ENCODE measurements around the gene SCUBE3.

The SCUBE3 gene

GRCh38 chr6:35214869-35215664 is 1.3 kb downstream of the SCUBE3 start:
- DNase-seq, result no peak

- DNase-seq, result no peak
Observed at GRCh38 chr6:35215665-35216411, 2.1 kb downstream of the SCUBE3 start.

GRCh38 chr6:35216412-35216732 is 2.6 kb downstream of the SCUBE3 start:
- no peak for DNase-seq

- DNase-seq, result no peak
Observed at GRCh38 chr6:35216851-35217811, 3.4 kb downstream of the SCUBE3 start.

- DNase-seq, result no peak
Observed at GRCh38 chr6:35218021-35218420, 4.3 kb downstream of the SCUBE3 start.

GRCh38 chr6:35218456-35218855 is 4.7 kb downstream of the SCUBE3 start:
- DNase-seq, result no peak

GRCh38 chr6:35219683-35220326 is 6.0 kb downstream of the SCUBE3 start:
- no peak for DNase-seq

- DNase-seq, result no peak
Observed at GRCh38 chr6:35220711-35221110, 7.0 kb downstream of the SCUBE3 start.

GRCh38 chr6:35223396-35223795 is 9.6 kb downstream of the SCUBE3 start:
- DNase-seq, result no peak

GRCh38 chr6:35224720-35225119 is 11.0 kb downstream of the SCUBE3 start:
- no peak for DNase-seq

- DNase-seq, result no peak
Observed at GRCh38 chr6:35228481-35228880, 14.7 kb downstream of the SCUBE3 start.

- DNase-seq, result no peak
Observed at GRCh38 chr6:35229304-35229703, 15.5 kb downstream of the SCUBE3 start.

GRCh38 chr6:35230498-35230897 is 16.7 kb downstream of the SCUBE3 start:
- no peak for DNase-seq

- DNase-seq, result no peak
Observed at GRCh38 chr6:35230950-35231349, 17.2 kb downstream of the SCUBE3 start.

GRCh38 chr6:35231563-35231962 is 17.8 kb downstream of the SCUBE3 start:
- DNase-seq, result no peak

- DNase-seq, result no peak
Observed at GRCh38 chr6:35234901-35235300, 21.1 kb downstream of the SCUBE3 start.

- no peak for DNase-seq
Observed at GRCh38 chr6:35236223-35236622, 22.5 kb downstream of the SCUBE3 start.

GRCh38 chr6:35237476-35237875 is 23.7 kb downstream of the SCUBE3 start:
- DNase-seq, result no peak

GRCh38 chr6:35238843-35239289 is 25.1 kb downstream of the SCUBE3 start:
- DNase-seq, result no peak

- DNase-seq, result no peak
Observed at GRCh38 chr6:35239581-35239980, 25.8 kb downstream of the SCUBE3 start.

GRCh38 chr6:35240838-35241801 is 27.4 kb downstream of the SCUBE3 start:
- peak; percentile 31 for DNase-seq
